Upper lobe of left lung (tissue), 4 donors: ENCODE data around the gene RP9.

ENCODE experiments used
- POLR2A ChIP-seq, 4 donors: fragments of 450-650 bp; IDR thresholded peaks; one replicate each; pipeline ENCODE4 v1.5.1; 2016 to 2017; ENCODE audit warnings: antibody characterized with exemption in 4 of 4, mild to moderate bottlenecking in 2 of 4
- POLR2AphosphoS5 ChIP-seq, 2 donors: sonication (generic); formaldehyde crosslinking; IDR thresholded peaks; one replicate each; pipeline ENCODE4 v1.5.1; 2017; ENCODE audit warnings: antibody characterized with exemption in 2 of 2
- TF ChIP-seq, protein P1 (sequence below), 6 experiments: fragments of 450-650 bp in 4 of 6; fragments of 200-600 bp in 2 of 6; sonication (generic) in 2 of 6; IDR thresholded peaks; one replicate each; pipeline ENCODE4 v1.5.1; 2016 to 2019; ENCODE audit warnings: antibody characterized with exemption in 6 of 6

DNA sequence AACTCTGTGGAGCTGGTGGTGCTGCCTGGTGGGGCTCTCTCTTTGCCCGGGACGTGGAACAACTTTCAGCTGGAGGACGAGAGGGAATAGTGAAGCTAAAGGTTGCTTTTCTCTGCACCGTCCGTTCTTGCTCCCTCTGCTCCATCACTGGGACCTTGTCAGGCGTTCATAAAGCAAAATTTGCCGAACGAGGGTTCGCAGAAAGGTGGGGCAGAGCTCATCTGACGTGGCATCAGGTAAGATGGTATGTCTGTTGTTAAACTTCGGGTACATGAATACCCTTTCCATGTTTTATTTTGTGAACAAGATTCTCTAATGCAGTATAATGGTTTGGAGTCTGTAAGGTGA lies 20.6 kb upstream of the RP9 start:
- no peak for TF ChIP-seq POLR2AphosphoS5 (IDR thresholded peaks at IDR 0.05)
- no peak for TF ChIP-seq POLR2A (IDR thresholded peaks at IDR 0.05)
- TF ChIP-seq, protein P1, sequence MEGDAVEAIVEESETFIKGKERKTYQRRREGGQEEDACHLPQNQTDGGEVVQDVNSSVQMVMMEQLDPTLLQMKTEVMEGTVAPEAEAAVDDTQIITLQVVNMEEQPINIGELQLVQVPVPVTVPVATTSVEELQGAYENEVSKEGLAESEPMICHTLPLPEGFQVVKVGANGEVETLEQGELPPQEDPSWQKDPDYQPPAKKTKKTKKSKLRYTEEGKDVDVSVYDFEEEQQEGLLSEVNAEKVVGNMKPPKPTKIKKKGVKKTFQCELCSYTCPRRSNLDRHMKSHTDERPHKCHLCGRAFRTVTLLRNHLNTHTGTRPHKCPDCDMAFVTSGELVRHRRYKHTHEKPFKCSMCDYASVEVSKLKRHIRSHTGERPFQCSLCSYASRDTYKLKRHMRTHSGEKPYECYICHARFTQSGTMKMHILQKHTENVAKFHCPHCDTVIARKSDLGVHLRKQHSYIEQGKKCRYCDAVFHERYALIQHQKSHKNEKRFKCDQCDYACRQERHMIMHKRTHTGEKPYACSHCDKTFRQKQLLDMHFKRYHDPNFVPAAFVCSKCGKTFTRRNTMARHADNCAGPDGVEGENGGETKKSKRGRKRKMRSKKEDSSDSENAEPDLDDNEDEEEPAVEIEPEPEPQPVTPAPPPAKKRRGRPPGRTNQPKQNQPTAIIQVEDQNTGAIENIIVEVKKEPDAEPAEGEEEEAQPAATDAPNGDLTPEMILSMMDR (IDR thresholded peaks at IDR 0.05), result no peak
